Endodermal cell (in vitro differentiated cells): ENCODE measurements around the gene OASL. TPM values are rescaled to one million over a fixed set of nuclear protein-coding genes. Genes with fewer than 3 reads are reported as not detected.

ENCODE experiments used
- DNase-seq: peaks from one replicate; pipeline ENCODE4 v3.0.0-alpha.2; 2017
- H3K27ac ChIP-seq: 2 replicates; pipeline ENCODE4 v1.5.1; 2013; ENCODE audit warnings: mild to moderate bottlenecking, low read depth, low read length, moderate library complexity
- H3K27me3 ChIP-seq: 2 replicates; pipeline ENCODE4 v1.6.1; 2013; ENCODE audit warnings: mild to moderate bottlenecking, low read length, moderate library complexity; ENCODE audit not compliant: insufficient read depth, control insufficient read depth, poor library complexity, severe bottlenecking
- H3K36me3 ChIP-seq: 2 replicates; pipeline ENCODE4 v1.7.0; 2013; ENCODE audit warnings: mild to moderate bottlenecking, low read length, moderate library complexity; ENCODE audit not compliant: control insufficient read depth, insufficient read depth
- H3K4me1 ChIP-seq: one replicate; pipeline ENCODE4 v1.7.0; 2013; ENCODE audit warnings: low read length; ENCODE audit not compliant: control insufficient read depth, insufficient read depth
- H3K4me3 ChIP-seq: 2 replicates; pipeline ENCODE4 v1.5.1; 2013; ENCODE audit warnings: mild to moderate bottlenecking, low read length, moderate library complexity
- H3K9ac ChIP-seq: 2 replicates; pipeline ENCODE4 v1.6.1; 2013; ENCODE audit warnings: mild to moderate bottlenecking, low read length, moderate library complexity; ENCODE audit not compliant: poor library complexity, severe bottlenecking; ENCODE audit errors: extremely low read depth
- H3K9me3 ChIP-seq: 2 replicates; pipeline ENCODE4 v1.6.1; 2013; ENCODE audit warnings: mild to moderate bottlenecking, low read length, moderate library complexity; ENCODE audit not compliant: control insufficient read depth
- H3K27ac Mint-ChIP-seq: 2 replicates; pipeline ENCODE4 v1.8.0; 2020; ENCODE audit warnings: mixed read lengths
- H3K27me3 Mint-ChIP-seq: 2 replicates; pipeline ENCODE4 v1.8.0; 2021; ENCODE audit warnings: mild to moderate bottlenecking, mixed read lengths; ENCODE audit not compliant: insufficient read depth
- H3K36me3 Mint-ChIP-seq: 2 replicates; pipeline ENCODE4 v1.8.0; 2020; ENCODE audit warnings: low read depth, mixed read lengths
- H3K4me1 Mint-ChIP-seq: 2 replicates; pipeline ENCODE4 v1.8.0; 2020; ENCODE audit warnings: mixed read lengths
- H3K4me3 Mint-ChIP-seq: 2 replicates; pipeline ENCODE4 v1.8.0; 2020; ENCODE audit warnings: mild to moderate bottlenecking, moderate library complexity, mixed read lengths
- H3K9me3 Mint-ChIP-seq: 2 replicates; pipeline ENCODE4 v1.8.0; 2020; ENCODE audit warnings: mild to moderate bottlenecking, mixed read lengths
- CTCF ChIP-seq: fragments of 200-600 bp; sonication (generic); conservative IDR thresholded peaks from 2 replicates; pipeline ENCODE4 v1.5.0; 2021; ENCODE audit warnings: antibody characterized with exemption, mild to moderate bottlenecking
- WGBS, 2 experiments: methylation state at CpG; one replicate each; pipeline versions ENCODE4 v1.1.5 to v1.1.7; 2013; ENCODE audit warnings: missing lambda C conversion rate in 2 of 2, mixed read lengths in 1 of 2; ENCODE audit not compliant: insufficient coverage in 1 of 2, insufficient read length in 1 of 2; 5-methylcytosine and 5-hydroxymethylcytosine counted together
- total RNA-seq, 2 donors: library from RNA; stranded (reverse); fragmentation: NEBNext Ultra II Directional in 1 of 2; extraction: Animal tissue kit (Norgen Biotek cat#: 25700) in 1 of 2; gene quantifications; 2 replicates in 1 of 2; 3 replicates in 1 of 2; pipeline ENCODE4 v1.2.1, GENCODE V29; 2021

OASL gene
- total RNA-seq, 2 donors from 2014 or later = not detected

- Histone ChIP-seq H3K36me3 (peaks cover 5% of the 10 kb centered on the region), H3K4me3 (no peak overlapping the region), H3K27me3 (no peaks in the 10 kb centered on the region), H3K9me3 (no peaks in the 10 kb centered on the region), H3K27ac (no peak overlapping the region), H3K9ac (no peak overlapping the region), H3K4me1 (peaks cover 4% of the 10 kb centered on the region)
- TF ChIP-seq CTCF = no peak
- 89 to 100% methylated on average over 1 to 3 of the region's 3 CpGs for WGBS, 2 experiments
- no peak for DNase-seq
- Mint-ChIP-seq H3K4me3 (no peak overlapping the region), H3K9me3 (no peaks in the 10 kb centered on the region), H3K27me3 (peaks cover 8% of the 10 kb centered on the region), H3K27ac (no peak overlapping the region), H3K36me3 (peaks cover 12% of the 10 kb centered on the region), H3K4me1 (peaks cover 8% of the 10 kb centered on the region)
Measured at GRCh38 chr12:120998435-120998834, 40.6 kb downstream of the OASL start.

DNA sequence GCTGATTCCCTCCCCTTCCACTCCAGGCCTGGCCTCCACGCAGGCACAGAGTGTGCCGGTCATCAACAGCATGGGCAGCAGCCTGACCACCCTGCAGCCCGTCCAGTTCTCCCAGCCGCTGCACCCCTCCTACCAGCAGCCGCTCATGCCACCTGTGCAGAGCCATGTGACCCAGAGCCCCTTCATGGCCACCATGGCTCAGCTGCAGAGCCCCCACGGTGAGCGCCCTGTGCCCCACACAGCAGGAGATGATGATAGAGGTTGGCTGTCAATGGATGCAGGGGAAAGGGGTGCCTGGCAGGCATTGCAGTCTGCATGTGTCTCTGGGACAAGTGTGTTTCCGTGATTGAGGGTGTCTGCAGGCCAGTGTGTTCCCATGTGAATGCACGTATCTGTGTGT, 41.6 kb downstream of the OASL start:
- Mint-ChIP-seq H3K36me3 (peaks cover 5% of the 10 kb centered on the region), H3K27ac (no peak overlapping the region), H3K4me3 (no peak overlapping the region), H3K4me1 (peaks cover 7% of the 10 kb centered on the region), H3K9me3 (no peaks in the 10 kb centered on the region), H3K27me3 (peaks cover 13% of the 10 kb centered on the region)
- Histone ChIP-seq H3K9me3 (no peaks in the 10 kb centered on the region), H3K27ac (no peak overlapping the region), H3K36me3 (no peaks in the 10 kb centered on the region), H3K27me3 (no peaks in the 10 kb centered on the region), H3K9ac (no peak overlapping the region), H3K4me3 (no peak overlapping the region), H3K4me1 (peaks cover 4% of the 10 kb centered on the region)
- TF ChIP-seq CTCF = no peak
- no peak for DNase-seq
- 63 to 86% methylated on average over 4 to 9 of the region's 9 CpGs for WGBS, 2 experiments

DNA sequence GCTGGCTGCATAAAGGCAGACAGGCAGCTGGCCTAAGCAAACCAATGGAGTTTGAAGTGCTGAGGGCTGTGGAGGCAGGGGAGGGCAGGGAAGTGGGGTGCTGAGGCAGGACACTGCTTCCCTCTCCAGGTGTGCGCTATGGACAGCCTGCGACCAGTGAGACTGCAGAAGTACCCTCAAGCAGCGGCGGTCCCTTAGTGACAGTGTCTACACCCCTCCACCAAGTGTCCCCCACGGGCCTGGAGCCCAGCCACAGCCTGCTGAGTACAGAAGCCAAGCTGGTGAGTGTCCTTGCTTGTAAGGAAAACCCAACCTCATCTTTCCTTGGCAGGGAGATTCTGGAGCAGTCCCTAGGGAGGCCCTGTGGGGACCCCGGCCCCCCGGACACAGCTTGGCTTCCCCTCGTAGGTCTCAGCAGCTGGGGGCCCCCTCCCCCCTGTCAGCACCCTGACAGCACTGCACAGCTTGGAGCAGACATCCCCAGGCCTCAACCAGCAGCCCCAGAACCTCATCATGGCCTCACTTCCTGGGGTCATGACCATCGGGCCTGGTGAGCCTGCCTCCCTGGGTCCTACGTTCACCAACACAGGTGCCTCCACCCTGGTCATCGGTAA, 42.8 kb downstream of the OASL start:
- Mint-ChIP-seq H3K4me1 (peaks cover 7% of the 10 kb centered on the region), H3K9me3 (no peaks in the 10 kb centered on the region), H3K4me3 (no peak overlapping the region), H3K36me3 (no peaks in the 10 kb centered on the region), H3K27ac (no peak overlapping the region), H3K27me3 (peaks cover 16% of the 10 kb centered on the region)
- Histone ChIP-seq H3K27ac (no peak overlapping the region), H3K4me1 (peaks cover 4% of the 10 kb centered on the region), H3K27me3 (peaks cover 7% of the 10 kb centered on the region), H3K9me3 (no peaks in the 10 kb centered on the region), H3K36me3 (no peaks in the 10 kb centered on the region), H3K9ac (no peak overlapping the region), H3K4me3 (no peak overlapping the region)
- WGBS, 2 experiments = 85 to 90% methylated on average over 7 to 11 of the region's 11 CpGs
- TF ChIP-seq CTCF = no peak
- no peak for DNase-seq
